Measurements from ENCODE around the gene GSPT2.
"Not testable (repeated sequence)": the region's sequence is repeated elsewhere in the genome, so short reads cannot be mapped to it uniquely, and the experiment has no call there.

The GSPT2 gene

GRCh38 chrX:51743179-51743957, at the start of gene GSPT2:
GSPT2 (plus strand) TSS chrX:51743442; CDS start chrX:51743627, 185 bp downstream.
- Histone ChIP-seq H3K4me3 (ENCODE audit: low read depth, low read length) (peak within 1 kb of the TSS; percentile 71), H3K4me2 (ENCODE audit: low read length) (peak within 1 kb of the TSS; percentile 52), H3K9me3 (ENCODE audit: control insufficient read depth, low read length) (no peaks in the 10 kb centered on the region), H3K36me3 (ENCODE audit: control insufficient read depth, insufficient read depth, low read length) (no peaks in the 10 kb centered on the region), H3K79me2 (no peaks in the 10 kb centered on the region), H3K27me3 (ENCODE audit: control insufficient read depth, insufficient read depth, low read length) (no peaks in the 10 kb centered on the region), H3K4me1 (no peaks in the 10 kb centered on the region), H2AFZ (peak within 1 kb of the TSS; percentile 89), H3K27ac (peak within 1 kb of the TSS; percentile 68), H3K9ac (peak within 1 kb of the TSS; percentile 72)
- TF ChIP-seq CTCF (IDR thresholded peaks at IDR 0.05): no peak

- no peak overlapping the region for H3K27ac ChIP-seq
- H2AFZ ChIP-seq: no peak overlapping the region
- TF ChIP-seq CTCF (IDR thresholded peaks at IDR 0.05): no peak
- H3K9me3 ChIP-seq (ENCODE audit: control insufficient read depth, low read length): no peaks in the 10 kb centered on the region
- no peaks in the 10 kb centered on the region for H3K27me3 ChIP-seq (ENCODE audit: control insufficient read depth, insufficient read depth, low read length)
- H3K4me1 ChIP-seq: no peaks in the 10 kb centered on the region
- no peak overlapping the region for H3K4me2 ChIP-seq (ENCODE audit: low read length)
- no peaks in the 10 kb centered on the region for H3K36me3 ChIP-seq (ENCODE audit: control insufficient read depth, insufficient read depth, low read length)
- H3K79me2 ChIP-seq: no peaks in the 10 kb centered on the region
- H3K9ac ChIP-seq: no peak overlapping the region
- no peak overlapping the region for H3K4me3 ChIP-seq (ENCODE audit: low read depth, low read length)
Observed at GRCh38 chrX:51694254-51694653, 49.0 kb upstream of the GSPT2 start.

- H3K9ac ChIP-seq: no peak overlapping the region
- H2AFZ ChIP-seq: no peak overlapping the region
- no peak overlapping the region for H3K4me3 ChIP-seq (ENCODE audit: low read depth, low read length)
- no peaks in the 10 kb centered on the region for H3K27me3 ChIP-seq (ENCODE audit: control insufficient read depth, insufficient read depth, low read length)
- no peak overlapping the region for H3K4me2 ChIP-seq (ENCODE audit: low read length)
- H3K36me3 ChIP-seq (ENCODE audit: control insufficient read depth, insufficient read depth, low read length): no peaks in the 10 kb centered on the region
- H3K27ac ChIP-seq: no peak overlapping the region
- H3K4me1 ChIP-seq: no peaks in the 10 kb centered on the region
- no peaks in the 10 kb centered on the region for H3K79me2 ChIP-seq
- no peaks in the 10 kb centered on the region for H3K9me3 ChIP-seq (ENCODE audit: control insufficient read depth, low read length)
- no peak for TF ChIP-seq CTCF (IDR thresholded peaks at IDR 0.05)
Observed at GRCh38 chrX:51697397-51697796, 45.8 kb upstream of the GSPT2 start.

- not testable (repeated sequence) for H2AFZ ChIP-seq; H3K36me3 ChIP-seq (ENCODE audit: control insufficient read depth, insufficient read depth, low read length); H3K9me3 ChIP-seq (ENCODE audit: control insufficient read depth, low read length); H3K4me1 ChIP-seq; H3K4me3 ChIP-seq (ENCODE audit: low read depth, low read length); H3K9ac ChIP-seq; H3K27ac ChIP-seq; H3K27me3 ChIP-seq (ENCODE audit: control insufficient read depth, insufficient read depth, low read length); H3K4me2 ChIP-seq (ENCODE audit: low read length); H3K79me2 ChIP-seq
Observed at GRCh38 chrX:51710277-51711164, 32.7 kb upstream of the GSPT2 start, which contains the start of gene CENPVL1. CENPVL1 (plus strand) TSS chrX:51710512; CDS start chrX:51710512, 0 bp downstream.

- H3K36me3 ChIP-seq (ENCODE audit: control insufficient read depth, insufficient read depth, low read length); H3K4me3 ChIP-seq (ENCODE audit: low read depth, low read length); H2AFZ ChIP-seq; H3K4me2 ChIP-seq (ENCODE audit: low read length); H3K79me2 ChIP-seq; H3K27me3 ChIP-seq (ENCODE audit: control insufficient read depth, insufficient read depth, low read length); H3K9ac ChIP-seq; H3K27ac ChIP-seq; H3K4me1 ChIP-seq; H3K9me3 ChIP-seq (ENCODE audit: control insufficient read depth, low read length): not testable (repeated sequence)
Observed at GRCh38 chrX:51712943-51713647, 30.1 kb upstream of the GSPT2 start.
